ENCODE results near the gene TOP3B.

Gene TOP3B

DNA sequence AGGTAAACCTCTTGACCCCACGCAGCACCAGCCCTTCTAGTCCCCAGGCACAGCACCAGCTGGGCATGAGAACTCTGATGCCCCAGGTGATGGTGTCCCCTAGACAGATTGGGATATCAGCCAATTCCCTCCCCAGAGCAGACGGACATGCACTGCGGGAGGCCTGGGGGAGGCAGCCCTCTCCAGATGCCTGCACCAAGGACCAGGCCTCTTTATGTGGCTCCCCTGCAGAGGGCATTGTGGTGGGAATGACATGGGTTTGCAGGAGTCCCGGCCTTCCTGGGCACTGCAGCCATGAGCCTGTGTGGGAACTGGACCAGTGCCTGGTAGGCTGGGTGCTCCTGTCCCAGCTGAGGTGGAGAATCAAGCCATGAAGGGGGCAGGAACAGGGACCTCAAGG is 55.9 kb downstream of the TOP3B start:
- in situ Hi-C loops (cut with MboI; ENCODE audit: low pct_unique_long_range_greater_than_20kb, low sequenced_read_pairs, unreplicated experiment), result no loop called here
- TF ChIP-seq, protein P1, sequence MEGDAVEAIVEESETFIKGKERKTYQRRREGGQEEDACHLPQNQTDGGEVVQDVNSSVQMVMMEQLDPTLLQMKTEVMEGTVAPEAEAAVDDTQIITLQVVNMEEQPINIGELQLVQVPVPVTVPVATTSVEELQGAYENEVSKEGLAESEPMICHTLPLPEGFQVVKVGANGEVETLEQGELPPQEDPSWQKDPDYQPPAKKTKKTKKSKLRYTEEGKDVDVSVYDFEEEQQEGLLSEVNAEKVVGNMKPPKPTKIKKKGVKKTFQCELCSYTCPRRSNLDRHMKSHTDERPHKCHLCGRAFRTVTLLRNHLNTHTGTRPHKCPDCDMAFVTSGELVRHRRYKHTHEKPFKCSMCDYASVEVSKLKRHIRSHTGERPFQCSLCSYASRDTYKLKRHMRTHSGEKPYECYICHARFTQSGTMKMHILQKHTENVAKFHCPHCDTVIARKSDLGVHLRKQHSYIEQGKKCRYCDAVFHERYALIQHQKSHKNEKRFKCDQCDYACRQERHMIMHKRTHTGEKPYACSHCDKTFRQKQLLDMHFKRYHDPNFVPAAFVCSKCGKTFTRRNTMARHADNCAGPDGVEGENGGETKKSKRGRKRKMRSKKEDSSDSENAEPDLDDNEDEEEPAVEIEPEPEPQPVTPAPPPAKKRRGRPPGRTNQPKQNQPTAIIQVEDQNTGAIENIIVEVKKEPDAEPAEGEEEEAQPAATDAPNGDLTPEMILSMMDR (IDR thresholded peaks at IDR 0.05; ENCODE audit: extremely low read depth, insufficient read depth, missing control alignments), result no peak
- DNase-seq (ENCODE audit: low spot score), result no peak

DNA sequence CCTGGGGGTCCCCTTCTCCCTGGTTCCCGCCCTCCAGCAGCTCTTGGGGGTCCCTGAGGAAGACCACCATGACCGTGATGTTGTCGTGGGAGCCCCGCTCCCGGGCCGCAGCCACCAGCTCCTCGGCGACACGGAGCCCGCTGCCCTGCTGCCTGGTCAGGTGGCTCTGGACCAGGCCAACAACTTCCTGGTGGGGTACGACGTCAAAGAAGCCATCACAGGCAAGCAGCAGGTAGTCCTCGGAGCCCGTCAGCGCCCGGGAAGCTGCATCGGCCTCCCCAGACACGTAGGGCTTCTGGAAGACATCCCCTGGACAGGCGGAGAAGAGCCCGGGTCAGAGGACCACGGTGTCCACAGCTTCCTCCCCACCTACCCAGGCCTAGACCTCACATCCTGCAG is 59.4 kb downstream of the TOP3B start:
- TF ChIP-seq, protein P1 (IDR thresholded peaks at IDR 0.05; ENCODE audit: extremely low read depth, insufficient read depth, missing control alignments), result no peak
- in situ Hi-C loops (cut with MboI; ENCODE audit: low pct_unique_long_range_greater_than_20kb, low sequenced_read_pairs, unreplicated experiment), result no loop called here
- no peak for DNase-seq (ENCODE audit: low spot score)

DNA sequence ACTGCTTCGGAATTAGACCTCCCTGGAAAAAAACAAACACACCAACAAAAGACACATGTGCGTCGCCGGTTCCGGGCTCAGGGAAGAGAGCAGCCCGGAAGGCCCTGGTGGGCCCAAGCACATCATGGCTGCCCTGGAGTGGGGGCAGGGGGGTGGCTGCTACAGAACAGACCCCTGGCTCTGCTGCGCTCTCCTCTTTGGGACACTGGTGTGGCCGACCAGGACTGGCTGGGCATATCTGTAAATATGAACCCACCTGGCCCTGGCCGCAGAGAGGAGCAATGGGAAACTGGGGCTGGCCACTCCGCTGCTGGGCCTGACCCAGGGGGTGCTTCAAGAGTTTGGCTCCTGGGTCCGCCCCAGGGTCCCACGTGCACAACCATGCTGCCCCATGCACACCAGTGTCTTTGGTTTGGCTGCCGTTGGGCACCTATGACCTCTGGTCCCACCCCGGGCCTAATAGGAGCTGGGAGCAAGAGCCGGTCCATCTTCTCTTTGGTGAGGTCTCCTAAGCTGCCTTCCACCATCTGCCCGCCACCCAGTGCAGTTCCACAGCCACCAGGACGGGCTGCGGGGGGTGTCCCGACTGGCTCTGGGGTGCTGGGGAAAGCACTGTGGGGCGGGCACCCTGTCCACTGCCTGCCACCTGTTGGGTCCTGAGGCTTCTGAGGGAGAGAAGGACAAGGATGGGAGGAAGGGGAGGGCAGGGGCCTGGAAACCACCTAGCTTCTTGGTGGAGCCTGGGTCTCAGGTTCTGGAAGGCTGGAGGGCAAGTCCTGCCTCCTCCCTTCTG is 60.0 kb downstream of the TOP3B start:
- no peak for DNase-seq (ENCODE audit: low spot score)
- in situ Hi-C loops (cut with MboI; ENCODE audit: low pct_unique_long_range_greater_than_20kb, low sequenced_read_pairs, unreplicated experiment), result no loop called here
- TF ChIP-seq, protein P1 (IDR thresholded peaks at IDR 0.05; ENCODE audit: extremely low read depth, insufficient read depth, missing control alignments), result no peak

DNA sequence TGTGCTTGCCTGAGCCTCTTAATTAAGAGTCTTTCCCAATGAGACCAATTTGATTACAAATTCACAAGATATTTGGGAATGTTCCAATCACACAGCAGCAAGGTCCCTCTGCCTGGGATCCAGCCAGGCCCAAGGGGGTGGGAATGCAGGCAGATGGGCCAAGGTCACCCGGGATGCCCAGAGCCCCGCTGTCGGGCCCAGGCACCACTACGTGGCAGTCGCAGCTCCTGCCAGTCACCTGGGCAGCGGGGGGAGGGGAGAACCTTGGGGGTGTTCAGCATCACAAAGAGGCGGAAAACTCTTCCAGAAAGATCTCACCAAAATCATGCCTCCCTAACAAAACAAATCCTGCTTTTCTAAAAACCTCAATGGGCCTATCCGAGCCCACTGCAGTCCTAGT is 60.9 kb downstream of the TOP3B start:
- DNase-seq (ENCODE audit: low spot score), result no peak
- in situ Hi-C loops (cut with MboI; ENCODE audit: low pct_unique_long_range_greater_than_20kb, low sequenced_read_pairs, unreplicated experiment), result no loop called here

DNA sequence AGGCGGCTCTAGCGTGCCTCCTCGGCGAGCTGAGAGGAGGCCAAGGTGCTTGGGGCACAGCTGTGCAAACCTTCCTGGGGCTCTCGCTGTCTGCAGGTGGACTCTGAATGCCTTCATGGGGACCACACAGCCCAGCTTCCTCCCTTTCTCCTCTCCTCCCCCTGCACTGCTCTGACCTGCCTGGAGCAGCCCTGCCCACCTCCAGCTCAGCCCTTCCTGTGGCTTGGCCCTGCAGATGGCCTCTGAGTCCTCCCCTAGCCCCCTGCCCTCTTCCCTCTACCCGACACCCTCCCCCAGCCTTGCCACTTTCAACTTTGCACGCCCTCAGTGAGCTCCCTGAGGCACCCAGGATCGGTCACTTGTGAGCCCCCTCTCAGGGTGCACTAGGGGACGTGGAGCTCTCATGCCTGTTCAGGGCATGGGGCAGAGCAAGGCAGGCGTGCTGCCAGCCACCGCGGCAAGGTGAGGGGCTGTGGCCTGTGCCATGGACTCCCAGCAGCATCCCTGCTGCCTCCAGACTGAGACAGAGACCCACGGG is 61.3 kb downstream of the TOP3B start:
- in situ Hi-C loops (cut with MboI; ENCODE audit: low pct_unique_long_range_greater_than_20kb, low sequenced_read_pairs, unreplicated experiment), result no loop called here
- TF ChIP-seq, protein P1 (IDR thresholded peaks at IDR 0.05; ENCODE audit: extremely low read depth, insufficient read depth, missing control alignments), result no peak
- no peak for DNase-seq (ENCODE audit: low spot score)

More for the DNA sequence above, 60.9 kb downstream of the TOP3B start:
- TF ChIP-seq, protein P1 (IDR thresholded peaks at IDR 0.05; ENCODE audit: extremely low read depth, insufficient read depth, missing control alignments), result no peak

DNA sequence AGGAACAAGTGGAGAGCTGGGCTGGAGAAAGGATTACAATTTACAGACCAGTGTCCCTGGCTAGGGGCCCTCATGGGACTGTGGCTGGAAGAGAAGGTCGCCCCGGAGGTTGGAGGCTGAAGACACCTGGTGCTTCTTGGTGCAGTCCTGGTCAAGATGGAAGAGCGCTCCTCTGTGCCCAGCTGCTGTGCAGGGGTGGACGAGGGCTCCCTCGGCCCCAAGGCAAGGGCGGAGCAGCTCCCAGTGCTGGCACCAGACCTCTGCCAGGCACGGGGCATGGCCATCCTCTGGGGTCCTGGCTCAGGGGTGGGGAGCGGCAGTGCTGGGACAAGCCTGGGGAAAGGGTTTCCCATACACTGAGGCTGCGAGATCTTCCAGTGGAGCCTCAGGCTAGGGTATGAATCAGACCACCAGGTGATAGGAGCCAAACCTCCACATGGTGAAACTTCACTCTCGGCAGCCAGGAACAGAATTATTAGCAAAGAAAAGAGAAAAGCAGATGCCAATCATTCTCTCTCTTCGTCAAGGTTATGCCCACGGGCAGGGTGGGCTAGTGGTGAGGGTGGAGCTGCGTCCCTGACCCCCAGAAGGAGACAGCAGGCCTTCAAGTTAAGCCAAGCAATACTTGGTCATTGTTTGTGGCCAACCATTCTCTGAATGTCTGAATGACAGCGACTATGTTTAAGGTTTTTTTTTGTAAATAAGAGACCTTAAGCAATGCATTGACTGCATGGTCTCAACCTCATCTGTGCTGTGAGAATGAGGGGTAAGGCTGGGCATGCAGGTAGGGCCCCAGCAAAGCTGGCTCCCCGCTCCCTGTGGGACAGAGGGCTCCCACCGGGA is 62.0 kb downstream of the TOP3B start:
- no peak for DNase-seq (ENCODE audit: low spot score)
- TF ChIP-seq, protein P1 (IDR thresholded peaks at IDR 0.05; ENCODE audit: extremely low read depth, insufficient read depth, missing control alignments), result no peak
- in situ Hi-C loops (cut with MboI; ENCODE audit: low pct_unique_long_range_greater_than_20kb, low sequenced_read_pairs, unreplicated experiment), result no loop called here

Measured in GM13977 (cell line).